Smooth muscle cell of the umbilical artery (primary cell): ENCODE results near the gene MLYCD. TPM values are rescaled to one million over a fixed set of nuclear protein-coding genes. Genes with fewer than 3 reads are reported as not detected.

Source experiments
- total RNA-seq: library from RNA; depleted of rRNA; stranded (reverse); fragments of >200 nt; gene quantifications from 2 replicates; pipeline ENCODE4 v1.2.3, GENCODE V29; 2014

The MLYCD gene
- total RNA-seq: 3.4 and 4.5 TPM in 2 replicates

DNA sequence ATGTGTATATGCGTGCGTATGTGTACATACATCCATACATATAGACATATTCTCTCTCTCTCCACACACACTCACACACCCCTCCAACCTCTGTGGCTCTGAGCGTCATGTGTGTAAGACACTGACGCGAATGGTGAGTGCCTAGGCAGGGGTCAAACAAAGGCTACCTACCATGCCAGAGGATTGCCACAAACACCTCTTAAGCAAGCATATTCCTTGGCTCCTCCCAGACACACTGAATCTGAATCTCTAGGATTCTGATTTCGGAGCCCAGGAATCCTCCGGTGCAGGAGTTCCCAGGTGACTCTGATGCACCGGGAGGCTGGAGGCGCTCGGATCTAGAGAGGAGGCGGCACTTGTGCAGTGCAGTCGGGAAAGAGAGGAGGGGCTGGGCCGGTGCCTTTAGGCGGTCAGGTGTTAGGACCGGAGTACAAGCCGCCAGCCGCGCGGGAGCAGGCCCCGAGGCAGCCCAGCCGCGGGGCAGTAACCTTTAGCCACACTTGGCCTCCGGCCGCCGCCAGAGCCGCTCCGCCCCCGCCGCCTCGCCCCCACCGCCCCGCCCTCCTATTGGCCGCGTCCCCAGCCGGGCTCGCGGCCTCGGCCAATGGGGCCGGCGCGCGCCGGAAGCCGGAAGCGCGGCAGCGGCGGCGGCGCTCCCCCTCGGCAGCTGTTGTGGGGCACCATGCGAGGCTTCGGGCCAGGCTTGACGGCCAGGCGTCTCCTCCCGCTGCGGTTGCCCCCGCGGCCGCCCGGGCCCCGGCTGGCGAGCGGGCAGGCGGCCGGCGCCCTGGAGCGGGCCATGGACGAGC lies at the start of gene MLYCD:
MLYCD (plus strand) TSS at position 653 of the 809 bp plus-strand sequence; CDS start at position 683, 30 bp downstream.

DNA sequence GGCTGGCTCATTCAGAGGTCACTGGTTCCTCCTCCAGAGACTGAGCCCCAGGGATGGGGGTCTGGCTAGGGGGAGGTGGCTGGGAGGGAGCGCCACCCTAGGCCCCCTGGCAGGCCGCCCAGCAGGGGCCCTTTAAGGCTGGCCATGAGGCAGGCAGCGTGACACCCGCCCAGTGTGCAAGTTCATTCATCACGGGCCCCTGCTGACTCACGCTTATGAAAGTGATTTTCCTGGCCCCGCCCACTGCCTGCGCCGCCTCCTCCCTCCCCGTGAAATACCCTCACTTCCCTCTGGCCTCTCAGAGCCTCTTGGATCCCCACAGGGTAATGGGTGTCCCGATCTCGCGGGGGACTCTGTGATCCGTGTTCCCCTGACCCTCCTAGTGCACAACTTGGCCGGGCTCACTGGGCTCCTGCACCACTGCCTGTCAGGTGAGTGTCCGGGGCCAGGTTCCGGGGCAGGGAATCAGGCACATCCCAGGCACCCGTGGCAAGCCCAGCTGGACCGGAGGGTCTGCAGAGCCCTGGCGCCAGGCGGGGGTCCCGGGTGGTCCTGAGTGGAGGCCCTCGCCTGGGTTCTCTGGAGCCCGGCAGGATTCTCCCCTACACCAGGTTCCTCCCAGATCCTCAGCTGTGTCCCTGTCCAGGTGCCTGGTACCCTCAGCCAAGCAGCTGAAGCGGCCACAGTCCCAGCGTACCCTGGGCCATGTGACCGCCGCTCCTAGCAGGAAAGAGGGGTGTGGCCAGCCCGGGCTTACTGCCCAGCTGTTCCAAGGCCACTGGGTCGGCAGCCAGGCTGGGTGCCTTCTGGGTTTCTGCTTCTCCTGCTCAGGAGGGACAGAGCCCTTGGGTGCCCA lies 54.3 kb downstream of the MLYCD start, which contains the start of gene OSGIN1:
OSGIN1 (plus strand) TSS at position 301 of the 856 bp plus-strand sequence. CDS start 4,432 bp downstream, outside the sequence.

DNA sequence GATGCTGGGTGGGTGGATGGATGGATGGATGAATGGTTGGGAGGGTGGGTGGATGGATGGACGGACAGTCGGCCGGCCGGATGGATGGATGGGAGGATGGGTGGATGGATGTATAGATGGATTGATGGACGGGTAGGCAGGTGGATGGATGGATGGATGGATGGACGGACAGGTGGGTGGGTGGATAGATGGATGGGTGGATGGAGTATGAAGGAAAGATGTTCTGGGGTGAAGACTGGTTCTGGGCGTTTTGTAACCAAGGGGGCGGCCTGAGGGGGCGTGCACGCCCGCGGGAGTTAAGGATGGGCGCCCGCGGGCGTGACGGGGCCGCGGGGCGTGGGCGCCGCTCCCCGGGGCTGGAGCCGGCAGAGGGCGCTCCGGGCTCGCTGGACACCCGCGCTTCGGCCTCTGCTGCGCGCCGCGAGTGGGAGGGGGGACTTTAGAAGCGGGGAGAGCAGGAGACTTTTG lies 69.0 kb downstream of the MLYCD start, which contains the start of gene NECAB2:
NECAB2 (plus strand) TSS at position 407 of the 468 bp plus-strand sequence. CDS start 405 bp downstream, outside the sequence.

Other genes starting within 250 kb of the MLYCD start
- gene HSBP1, start 91.1 kb upstream of the MLYCD start, total RNA-seq: 34.4 and 42.4 TPM in 2 replicates
- 1.2 and 2.4 TPM in 2 replicates for gene OSGIN1, start 54.1 kb downstream of the MLYCD start, total RNA-seq
- 0.37 TPM in 1 of 2 replicates, not detected in the other for gene NECAB2, start 69.1 kb downstream of the MLYCD start, total RNA-seq
- gene SLC38A8, start 143.7 kb downstream of the MLYCD start, total RNA-seq: not detected in 2 replicates
- gene MBTPS1, start 217.8 kb downstream of the MLYCD start, total RNA-seq: 156 and 158 TPM in 2 replicates
- gene HSDL1, start 246.1 kb downstream of the MLYCD start, total RNA-seq: 28.2 and 34.7 TPM in 2 replicates
- under 0.01 TPM in 1 of 2 replicates, not detected in the other for gene DNAAF1, start 246.2 kb downstream of the MLYCD start, total RNA-seq